Renal pelvis (tissue), 4 donors: ENCODE measurements around the gene TRIM29. TPM values are rescaled to one million over a fixed set of nuclear protein-coding genes. Genes with fewer than 3 reads are reported as not detected.

ENCODE experiments used
- DNase-seq: peaks from one replicate; pipeline ENCODE4 v3.0.0-alpha.2; 2013
- polyA plus RNA-seq, 3 donors: library from polyadenylated mRNA; unstranded; fragments of 120-200 nt; gene quantifications; one replicate each; pipeline ENCODE4 v1.2.1, GENCODE V29; 2013; ENCODE audit not compliant: insufficient read length in 3 of 3

Gene TRIM29
- polyA plus RNA-seq, 3 donors, result 1.3 to 2.3 (median 1.7) TPM

- DNase-seq, result no peak
Measured at GRCh38 chr11:120097721-120098385, 40.1 kb downstream of the TRIM29 start.

- peak; percentile 70 for DNase-seq
Measured at GRCh38 chr11:120096369-120097191, 41.3 kb downstream of the TRIM29 start.

- DNase-seq, result no peak
Measured at GRCh38 chr11:120095516-120095915, 42.4 kb downstream of the TRIM29 start.

- no peak for DNase-seq
Measured at GRCh38 chr11:120091701-120092100, 46.2 kb downstream of the TRIM29 start.

GRCh38 chr11:120091121-120091520, 46.8 kb downstream of the TRIM29 start:
- DNase-seq, result no peak

GRCh38 chr11:120090411-120090810, 47.5 kb downstream of the TRIM29 start:
- no peak for DNase-seq

- DNase-seq, result no peak
Measured at GRCh38 chr11:120089036-120090001, 48.6 kb downstream of the TRIM29 start.

- no peak for DNase-seq
Measured at GRCh38 chr11:120088056-120088455, 49.9 kb downstream of the TRIM29 start.

- DNase-seq, result peak; percentile 72
Measured at GRCh38 chr11:120086651-120087050, 51.3 kb downstream of the TRIM29 start.

GRCh38 chr11:120079750-120080610, 57.9 kb downstream of the TRIM29 start:
- DNase-seq, result no peak

GRCh38 chr11:120078397-120078796, 59.5 kb downstream of the TRIM29 start:
- DNase-seq, result no peak

GRCh38 chr11:120074076-120074475, 63.8 kb downstream of the TRIM29 start:
- no peak for DNase-seq

- no peak for DNase-seq
Measured at GRCh38 chr11:120073196-120073595, 64.7 kb downstream of the TRIM29 start.

GRCh38 chr11:120068114-120068573, 69.8 kb downstream of the TRIM29 start:
- peak; percentile 90 for DNase-seq

- no peak for DNase-seq
Measured at GRCh38 chr11:120067438-120068113, 70.3 kb downstream of the TRIM29 start.

GRCh38 chr11:120066738-120067437, 71.0 kb downstream of the TRIM29 start:
- DNase-seq, result no peak

GRCh38 chr11:120065876-120066275, 72.0 kb downstream of the TRIM29 start:
- no peak for DNase-seq

GRCh38 chr11:120065176-120065575, 72.7 kb downstream of the TRIM29 start:
- no peak for DNase-seq

- no peak for DNase-seq
Measured at GRCh38 chr11:120064341-120064740, 73.6 kb downstream of the TRIM29 start.
